GM12878 (cell line): ENCODE measurements around the gene FNDC3B. TPM values are rescaled to one million over a fixed set of nuclear protein-coding genes. Genes with fewer than 3 reads are reported as not detected.

Source experiments
- ATAC-seq: fragments of 200-7000 bp; cut with Tn5 transposase; 3 replicates; pipeline ENCODE4 v1.9.1; 2020; ENCODE audit warnings: mild to moderate bottlenecking, moderate library complexity
- BruUV-seq: library from RNA; stranded (reverse); fragments of 400-500 nt; replicated peaks from 2 replicates; lab custom pipeline; 2021; lab: Mats Ljungman, UMichigan
- CTCF ChIA-PET: fragments of 300-600 bp; sonication (Branson Sonifier 250); formaldehyde crosslinking; extraction: SDS; loops from one replicate; lab custom pipeline; 2021; ENCODE audit warnings: inconsistent platforms; lab: Yijun Ruan, JAX
- POLR2A ChIA-PET: fragments of 350-600 bp; formaldehyde crosslinking; extraction: SDS; loops from one replicate; lab custom pipeline; 2021; ENCODE audit warnings: inconsistent platforms; lab: Charles Lee
- RAD21 ChIA-PET: fragments of 300-600 bp; sonication (Branson Sonifier 250); formaldehyde crosslinking; loops from one replicate; lab custom pipeline; 2023; ENCODE audit warnings: antibody characterized with exemption; ENCODE audit not compliant: unreplicated experiment; lab: Charles Lee
- SMC1A ChIA-PET: fragments of 300-600 bp; sonication (Branson Sonifier 250); formaldehyde crosslinking; loops from one replicate; lab custom pipeline; 2023; ENCODE audit not compliant: unreplicated experiment, uncharacterized antibody; lab: Charles Lee
- DNase-seq: peaks from one replicate; pipeline ENCODE4 v3.0.0-alpha.2; 2011; ENCODE audit warnings: low read depth, low spot score
- FAIRE-seq: peaks from 3 replicates; lab custom pipeline; 2011; peaks lifted over from hg19 to GRCh38; lab: Jason Lieb, UNC
- H2AFZ ChIP-seq: 2 replicates; pipeline ENCODE4 v1.6.0; 2011; ENCODE audit warnings: low read depth, low read length, control low read depth; ENCODE audit not compliant: control insufficient read depth
- H3K27ac ChIP-seq: 2 replicates; pipeline ENCODE4 v1.5.1; 2011; ENCODE audit warnings: control low read depth; ENCODE audit not compliant: control insufficient read depth, insufficient read depth
- H3K27me3 ChIP-seq, 2 experiments: replicated peaks in 1 of 2; 2 replicates each; pipeline versions ENCODE4 v1.6.0 to v1.6.1; 2011; ENCODE audit warnings: low read length in 1 of 2; ENCODE audit not compliant: control insufficient read depth in 2 of 2, insufficient read depth in 2 of 2
- H3K36me3 ChIP-seq, 2 experiments: 2 replicates each; pipeline ENCODE4 v1.5.1; 2011; ENCODE audit warnings: low read length in 1 of 2; ENCODE audit not compliant: control insufficient read depth in 2 of 2, insufficient read depth in 2 of 2
- H3K4me1 ChIP-seq: 2 replicates; pipeline ENCODE4 v1.6.1; 2011; ENCODE audit warnings: mild to moderate bottlenecking, low read length, moderate library complexity, mixed read lengths; ENCODE audit not compliant: control insufficient read depth, insufficient read depth
- H3K4me2 ChIP-seq: 2 replicates; pipeline ENCODE4 v1.6.0; 2011; ENCODE audit warnings: control low read depth; ENCODE audit not compliant: control insufficient read depth, insufficient read depth
- H3K4me3 ChIP-seq: fragments of 200-600 bp; sonication (generic); 2 replicates; pipeline ENCODE4 v1.5.1; 2016
- H3K79me2 ChIP-seq: 2 replicates; pipeline ENCODE4 v1.6.0; 2011; ENCODE audit warnings: low read length; ENCODE audit not compliant: control insufficient read depth, insufficient read depth
- H3K9ac ChIP-seq: 2 replicates; pipeline ENCODE4 v1.8.0; 2011; ENCODE audit warnings: low read length, control low read depth, mixed read lengths; ENCODE audit not compliant: control insufficient read depth, insufficient read depth
- H3K9me3 ChIP-seq: replicated peaks from 3 replicates; pipeline ENCODE4 v1.5.1; 2011; ENCODE audit warnings: mild to moderate bottlenecking, low read length; ENCODE audit not compliant: control insufficient read depth, insufficient read depth
- H4K20me1 ChIP-seq: 2 replicates; pipeline ENCODE4 v1.6.0; 2011; ENCODE audit not compliant: control insufficient read depth, insufficient read depth
- IKZF1 ChIP-seq: fragments of 450-650 bp; conservative IDR thresholded peaks from 2 replicates; pipeline ENCODE4 v1.6.1; 2017; ENCODE audit warnings: antibody characterized with exemption, mild to moderate bottlenecking
- JUNB ChIP-seq: IDR thresholded peaks from 2 replicates; pipeline ENCODE4 v1.6.1; 2016; ENCODE audit warnings: antibody characterized with exemption, mild to moderate bottlenecking
- KDM1A ChIP-seq: fragments of 200-600 bp; sonication (generic); IDR thresholded peaks from 2 replicates; pipeline ENCODE4 v1.6.1; 2016; ENCODE audit warnings: borderline replicate concordance
- MTA2 ChIP-seq: fragments of 450-650 bp; IDR thresholded peaks from 2 replicates; pipeline ENCODE4 v1.6.1; 2016; ENCODE audit warnings: low read depth, mild to moderate bottlenecking, moderate library complexity
- SMAD1 ChIP-seq: fragments of 450-650 bp; IDR thresholded peaks from 2 replicates; pipeline ENCODE4 v1.6.1; 2018; ENCODE audit warnings: mild to moderate bottlenecking, low read depth; ENCODE audit not compliant: partially characterized antibody
- SUPT20H ChIP-seq: IDR thresholded peaks from 2 replicates; pipeline ENCODE4 v1.6.1; 2011; ENCODE audit warnings: low read depth, mild to moderate bottlenecking, low read length, moderate library complexity, borderline replicate concordance; ENCODE audit not compliant: control insufficient read depth
- ZNF207 ChIP-seq: fragments of 450-650 bp; IDR thresholded peaks from 2 replicates; pipeline ENCODE4 v1.6.1; 2014; ENCODE audit warnings: antibody characterized with exemption, mild to moderate bottlenecking, borderline replicate concordance
- WGBS: methylation state at CpG from one replicate; pipeline ENCODE4 v1.1.6; 2016; ENCODE audit warnings: low lambda C conversion rate; ENCODE audit not compliant: insufficient replicate concordance, insufficient coverage; ENCODE audit errors: missing lambda C conversion rate; 5-methylcytosine and 5-hydroxymethylcytosine counted together
- in situ Hi-C: fragments of 300-500 bp; cut with MboI; formaldehyde crosslinking; loops from 9 replicates; pipeline ENCODE4 v1.14.3; 2018; ENCODE audit warnings: mixed read lengths
- intact Hi-C: fragments of 100-400 bp; cut with micrococcal nuclease; formaldehyde crosslinking; loops from one replicate; pipeline ENCODE4 v1.14.2; 2022; ENCODE audit not compliant: unreplicated experiment
- polyA plus RNA-seq, 11 experiments: library from polyadenylated mRNA; depleted of rRNA in 4 of 11; unstranded in 6 of 11; stranded (reverse) in 5 of 11; fragments of >200 nt; fragmentation: Nextera tagmentation in 4 of 11; fragmentation: Illumina TruSeq in 1 of 11; extraction: Ambion mirVana in 4 of 11; extraction: Trizol in 1 of 11; gene quantifications; 1 replicate in 1 of 11; 2 replicates in 10 of 11; pipeline versions ENCODE4 v1.2.1 to v1.2.3, GENCODE V29; 2011 to 2016; ENCODE audit warnings: inconsistent platforms in 2 of 11, missing spikeins in 2 of 11, low read depth in 1 of 11
- total RNA-seq, 4 experiments: library from RNA; depleted of rRNA in 3 of 4; stranded (reverse); fragments of >200 nt in 3 of 4; fragmentation: Illumina TruSeq in 1 of 4; extraction: Trizol in 1 of 4; gene quantifications; 2 replicates each; pipeline versions ENCODE4 v1.2.1 to v1.2.3, GENCODE V29; 2013 to 2021
- TF ChIP-seq, protein P1 (sequence below): fragments of 450-650 bp; IDR thresholded peaks from 2 replicates; pipeline ENCODE4 v1.6.1; 2014; ENCODE audit warnings: mild to moderate bottlenecking

The FNDC3B gene
- total and polyA plus RNA-seq, 10 of the 15 experiments (the other 5 are each of a cell fraction or from before 2014, with no cell fraction given): 7.9 to 35.0 (median 18.5) TPM

DNA sequence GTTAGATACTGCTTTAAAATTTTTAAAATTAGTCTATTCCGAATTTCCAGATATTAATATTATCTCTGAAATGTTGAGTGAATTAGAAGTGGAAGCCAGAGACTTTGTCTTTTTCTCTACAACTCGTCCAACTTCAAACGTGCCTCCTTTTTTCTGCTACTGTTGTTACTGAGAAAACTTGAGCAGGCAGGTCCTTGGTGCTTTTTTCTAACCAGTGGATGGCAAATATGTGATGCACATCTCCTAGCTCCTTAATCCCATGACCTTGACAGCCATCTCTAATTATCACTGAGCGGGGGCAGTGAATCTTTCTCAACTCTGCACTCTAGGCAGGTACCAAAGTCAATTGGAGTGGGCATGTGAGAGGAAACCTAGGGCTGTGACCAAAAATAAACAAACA, 50.7 kb downstream of the FNDC3B start:
- BruUV-seq: no TSS peak
- H3K36me3 ChIP-seq: no peaks in the 10 kb centered on the region; a peak in 3 of 4 replicates
- ChIA-PET CTCF (interaction anchor here (1.1 kb wide), 1 partner anchor 9 kb away, joined by 3 read pairs; no protein-coding TSS in a partner anchor), SMC1A (interaction anchor here (0.7 to 15.1 kb wide), 4 partner anchors 14 to 54 kb away, joined by 3 to 169 read pairs (median 3); no protein-coding TSS in a partner anchor), RAD21 (interaction anchor here (0.9 to 1.5 kb wide), 2 partner anchors 36 to 50 kb away, joined by 3 read pairs; no protein-coding TSS in a partner anchor), POLR2A (no interaction called here)
- no peaks in the 10 kb centered on the region for H3K27me3 ChIP-seq
- H4K20me1 ChIP-seq: no peaks in the 10 kb centered on the region
- peaks cover 39% of the 10 kb centered on the region for H3K79me2 ChIP-seq
- peaks cover 22% of the 10 kb centered on the region for H3K4me1 ChIP-seq
- DNase-seq (no peak), ATAC-seq (no peak), FAIRE-seq (no peak)
- TF ChIP-seq, protein P1, sequence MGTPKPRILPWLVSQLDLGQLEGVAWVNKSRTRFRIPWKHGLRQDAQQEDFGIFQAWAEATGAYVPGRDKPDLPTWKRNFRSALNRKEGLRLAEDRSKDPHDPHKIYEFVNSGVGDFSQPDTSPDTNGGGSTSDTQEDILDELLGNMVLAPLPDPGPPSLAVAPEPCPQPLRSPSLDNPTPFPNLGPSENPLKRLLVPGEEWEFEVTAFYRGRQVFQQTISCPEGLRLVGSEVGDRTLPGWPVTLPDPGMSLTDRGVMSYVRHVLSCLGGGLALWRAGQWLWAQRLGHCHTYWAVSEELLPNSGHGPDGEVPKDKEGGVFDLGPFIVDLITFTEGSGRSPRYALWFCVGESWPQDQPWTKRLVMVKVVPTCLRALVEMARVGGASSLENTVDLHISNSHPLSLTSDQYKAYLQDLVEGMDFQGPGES: no peak
- TF ChIP-seq ZNF207 (no peak), MTA2 (no peak), SMAD1 (no peak), JUNB (no peak), KDM1A (no peak), IKZF1 (no peak), SUPT20H (no peak)
- 87% methylated on average over 4 of the region's 4 CpGs for WGBS
- no peak overlapping the region for H3K4me2 ChIP-seq
- in situ Hi-C loops (no loop called here), intact Hi-C loops (loop anchor here (10.0 kb wide), 1 partner anchor 1835 kb away; no protein-coding TSS in a partner anchor)
- no peak overlapping the region for H3K4me3 ChIP-seq
- H3K9ac ChIP-seq: no peak overlapping the region
- H3K27ac ChIP-seq: no peak overlapping the region
- H3K9me3 ChIP-seq: no peaks in the 10 kb centered on the region
- H2AFZ ChIP-seq: no peak overlapping the region
